IMR-90 (cell line): ENCODE data around the gene ZBTB48. TPM values are rescaled to one million over a fixed set of nuclear protein-coding genes. Genes with fewer than 3 reads are reported as not detected.

ENCODE experiments used
- ATAC-seq: fragments of 200-7000 bp; cut with Tn5 transposase; 2 replicates; pipeline ENCODE4 v1.9.1; 2020; ENCODE audit warnings: low read depth, mild to moderate bottlenecking, moderate library complexity
- BruUV-seq: library from RNA; stranded (reverse); fragments of 400-500 nt; replicated peaks from 2 replicates; lab custom pipeline; 2021; lab: Mats Ljungman, UMichigan
- CTCF ChIA-PET: fragments of 300-600 bp; formaldehyde crosslinking; extraction: SDS; loops from one replicate; lab custom pipeline; 2021; ENCODE audit warnings: antibody characterized with exemption; lab: Yijun Ruan, JAX
- POLR2A ChIA-PET: fragments of 300-600 bp; sonication (Branson Sonifier 250); formaldehyde crosslinking; loops from one replicate; lab custom pipeline; 2022; ENCODE audit warnings: antibody characterized with exemption; ENCODE audit not compliant: unreplicated experiment; lab: Charles Lee
- DNase-seq: peaks from one replicate; pipeline ENCODE4 v3.0.0; 2013
- H2AFZ ChIP-seq: replicated peaks from 2 replicates; pipeline ENCODE3; 2013; ENCODE audit warnings: low read length, mild to moderate bottlenecking; ENCODE audit not compliant: poor library complexity
- H2AK5ac ChIP-seq: 2 replicates; pipeline ENCODE4 v1.6.1; 2013; ENCODE audit warnings: low read depth, low read length, inconsistent platforms
- H2AK9ac ChIP-seq: replicated peaks from 2 replicates; pipeline ENCODE3; 2013; ENCODE audit warnings: mild to moderate bottlenecking, low read depth, low read length, moderate library complexity; ENCODE audit not compliant: poor library complexity
- H2BK120ac ChIP-seq: 2 replicates; pipeline ENCODE4 v1.6.1; 2013; ENCODE audit warnings: low read depth, low read length, inconsistent platforms
- H2BK15ac ChIP-seq: 3 replicates; pipeline ENCODE4 v1.6.1; 2013; ENCODE audit warnings: low read depth, low read length, inconsistent platforms
- H2BK20ac ChIP-seq: 2 replicates; pipeline ENCODE4 v1.6.1; 2013; ENCODE audit warnings: low read depth, mild to moderate bottlenecking, inconsistent platforms, low read length, moderate library complexity
- H2BK5ac ChIP-seq: 2 replicates; pipeline ENCODE4 v1.6.1; 2013; ENCODE audit warnings: mild to moderate bottlenecking, low read depth, low read length, inconsistent platforms; ENCODE audit not compliant: poor library complexity, severe bottlenecking
- H3K14ac ChIP-seq: replicated peaks from 2 replicates; pipeline ENCODE4 v1.6.1; 2013; ENCODE audit warnings: low read depth, low read length, inconsistent platforms
- H3K18ac ChIP-seq: 2 replicates; pipeline ENCODE4 v1.6.1; 2013; ENCODE audit warnings: low read depth, low read length, control low read depth
- H3K23ac ChIP-seq: 2 replicates; pipeline ENCODE4 v1.6.1; 2013; ENCODE audit warnings: low read depth, low read length, inconsistent platforms
- H3K27ac ChIP-seq: 2 replicates; pipeline ENCODE4 v1.5.1; 2013; ENCODE audit warnings: mild to moderate bottlenecking, control low read depth, low read length; ENCODE audit not compliant: insufficient read depth
- H3K27me3 ChIP-seq: 2 replicates; pipeline ENCODE4 v1.6.1; 2013; ENCODE audit warnings: low read length; ENCODE audit not compliant: control insufficient read depth, insufficient read depth
- H3K36me3 ChIP-seq: 2 replicates; pipeline ENCODE4 v1.6.1; 2013; ENCODE audit warnings: low read length, mixed read lengths; ENCODE audit not compliant: control insufficient read depth, insufficient read depth
- H3K4ac ChIP-seq: 2 replicates; pipeline ENCODE4 v1.6.1; 2013; ENCODE audit warnings: low read depth, low read length, inconsistent platforms
- H3K4me1 ChIP-seq: 2 replicates; pipeline ENCODE4 v1.6.1; 2013; ENCODE audit warnings: low read length, mixed read lengths; ENCODE audit not compliant: control insufficient read depth, insufficient read depth
- H3K4me2 ChIP-seq: 2 replicates; pipeline ENCODE4 v1.6.1; 2013; ENCODE audit warnings: low read depth, mild to moderate bottlenecking, control low read depth, low read length, moderate library complexity
- H3K4me3 ChIP-seq: 2 replicates; pipeline ENCODE4 v1.5.1; 2013; ENCODE audit warnings: low read depth, mild to moderate bottlenecking, control low read depth, low read length, moderate library complexity; ENCODE audit not compliant: insufficient read depth
- H3K56ac ChIP-seq: 2 replicates; pipeline ENCODE4 v1.6.1; 2013; ENCODE audit warnings: low read length, inconsistent platforms; ENCODE audit not compliant: insufficient read depth; ENCODE audit errors: extremely low read depth
- H3K79me1 ChIP-seq, 2 experiments: 2 replicates each; pipeline ENCODE4 v1.6.1; 2013; ENCODE audit warnings: low read length in 2 of 2, inconsistent platforms in 1 of 2, low read depth in 1 of 2
- H3K9ac ChIP-seq: 2 replicates; pipeline ENCODE4 v1.6.1; 2013; ENCODE audit warnings: low read depth, low read length, control low read depth
- H3K9me1 ChIP-seq: 2 replicates; pipeline ENCODE4 v1.6.1; 2013; ENCODE audit warnings: low read length, inconsistent platforms; ENCODE audit not compliant: insufficient read depth
- H3K9me3 ChIP-seq: 2 replicates; pipeline ENCODE4 v1.6.1; 2013; ENCODE audit warnings: low read length; ENCODE audit not compliant: control insufficient read depth, insufficient read depth
- H4K20me1 ChIP-seq: 2 replicates; pipeline ENCODE4 v1.6.1; 2013; ENCODE audit warnings: low read length, inconsistent platforms; ENCODE audit not compliant: insufficient read depth
- H4K5ac ChIP-seq: 2 replicates; pipeline ENCODE4 v1.6.1; 2013; ENCODE audit warnings: mild to moderate bottlenecking, low read depth, low read length, control low read depth
- H4K8ac ChIP-seq, 2 experiments: 2 replicates each; pipeline ENCODE4 v1.6.1; 2013; ENCODE audit warnings: low read depth in 2 of 2, low read length in 2 of 2, control low read depth in 1 of 2, inconsistent platforms in 1 of 2
- H4K91ac ChIP-seq: 2 replicates; pipeline ENCODE4 v1.6.1; 2013; ENCODE audit warnings: low read depth, low read length, inconsistent platforms; ENCODE audit not compliant: insufficient read depth
- CEBPB ChIP-seq: IDR thresholded peaks from 2 replicates; pipeline ENCODE4 v1.6.1; 2012; ENCODE audit warnings: low read depth, low read length, improper control_type of control experiment
- CHD1 ChIP-seq: IDR thresholded peaks from 2 replicates; pipeline ENCODE4 v1.6.1; 2012; ENCODE audit warnings: low read depth, low read length, improper control_type of control experiment
- MAFK ChIP-seq: IDR thresholded peaks from 2 replicates; pipeline ENCODE4 v1.6.1; 2012; ENCODE audit warnings: low read depth, low read length, improper control_type of control experiment
- MAZ ChIP-seq: IDR thresholded peaks from 2 replicates; pipeline ENCODE4 v1.6.1; 2012; ENCODE audit warnings: low read depth, mild to moderate bottlenecking, low read length, improper control_type of control experiment, moderate library complexity, borderline replicate concordance
- MXI1 ChIP-seq: IDR thresholded peaks from 2 replicates; pipeline ENCODE4 v1.6.1; 2012; ENCODE audit warnings: low read depth, mild to moderate bottlenecking, low read length, moderate library complexity, borderline replicate concordance
- POLR2A ChIP-seq: IDR thresholded peaks from 2 replicates; pipeline ENCODE4 v1.6.1; 2012; ENCODE audit warnings: mild to moderate bottlenecking, low read depth, low read length
- RAD21 ChIP-seq: IDR thresholded peaks from 2 replicates; pipeline ENCODE4 v1.6.1; 2012; ENCODE audit warnings: low read length, improper control_type of control experiment
- RFX5 ChIP-seq: IDR thresholded peaks from 2 replicates; pipeline ENCODE4 v1.8.0; 2012; ENCODE audit warnings: low read depth, mild to moderate bottlenecking, low read length, moderate library complexity
- SMC3 ChIP-seq: fragments of 150-350 bp; IDR thresholded peaks from 2 replicates; pipeline ENCODE4 v1.6.1; 2016; ENCODE audit warnings: low read depth, mild to moderate bottlenecking, antibody characterized with exemption, low read length, moderate library complexity
- WGBS, 2 experiments: methylation state at CpG; one replicate each; pipeline versions ENCODE4 v1.1.5 to v1.1.7; 2013; ENCODE audit warnings: missing lambda C conversion rate in 2 of 2; ENCODE audit not compliant: insufficient read length in 1 of 2; ENCODE audit errors: extremely low coverage in 2 of 2; 5-methylcytosine and 5-hydroxymethylcytosine counted together
- dilution Hi-C: fragments of 300-500 bp; cut with HindIII; formaldehyde crosslinking; loops from one replicate; pipeline ENCODE4 v1.14.3; 2018; ENCODE audit warnings: low sequenced_read_pairs; ENCODE audit not compliant: unreplicated experiment
- in situ Hi-C: fragments of 300-500 bp; cut with MboI; formaldehyde crosslinking; loops from 3 replicates; pipeline ENCODE4 v1.14.3; 2019; ENCODE audit warnings: low sequenced_read_pairs, inconsistent platforms, mixed read lengths
- intact Hi-C: fragments of 100-400 bp; cut with micrococcal nuclease; formaldehyde crosslinking; loops from 2 replicates; pipeline ENCODE4 v1.10.0; 2022
- polyA plus RNA-seq, 3 experiments: library from polyadenylated mRNA; depleted of rRNA; stranded (reverse); fragments of >200 nt; gene quantifications; 2 replicates each; pipeline ENCODE4 v1.2.3, GENCODE V29; 2012; ENCODE audit warnings: low replicate concordance in 1 of 3
- total RNA-seq: library from RNA; depleted of rRNA; stranded (reverse); fragments of >200 nt; gene quantifications from 2 replicates; pipeline ENCODE4 v1.2.3, GENCODE V29; 2012
- TF ChIP-seq, protein P1 (sequence below): fragments of 150-350 bp; IDR thresholded peaks from 2 replicates; pipeline ENCODE4 v1.6.1; 2016; ENCODE audit warnings: low read depth, mild to moderate bottlenecking, low read length, moderate library complexity, borderline replicate concordance
- TF ChIP-seq, protein P2 (sequence below): conservative IDR thresholded peaks from 2 replicates; pipeline ENCODE4 v1.5.1; 2012; ENCODE audit warnings: mild to moderate bottlenecking, low read depth, low read length, improper control_type of control experiment

Gene ZBTB48
- total and polyA plus RNA-seq, 2 of the 4 experiments (the other 2 are of a cell fraction) = 9.3 to 17.5 TPM

DNA sequence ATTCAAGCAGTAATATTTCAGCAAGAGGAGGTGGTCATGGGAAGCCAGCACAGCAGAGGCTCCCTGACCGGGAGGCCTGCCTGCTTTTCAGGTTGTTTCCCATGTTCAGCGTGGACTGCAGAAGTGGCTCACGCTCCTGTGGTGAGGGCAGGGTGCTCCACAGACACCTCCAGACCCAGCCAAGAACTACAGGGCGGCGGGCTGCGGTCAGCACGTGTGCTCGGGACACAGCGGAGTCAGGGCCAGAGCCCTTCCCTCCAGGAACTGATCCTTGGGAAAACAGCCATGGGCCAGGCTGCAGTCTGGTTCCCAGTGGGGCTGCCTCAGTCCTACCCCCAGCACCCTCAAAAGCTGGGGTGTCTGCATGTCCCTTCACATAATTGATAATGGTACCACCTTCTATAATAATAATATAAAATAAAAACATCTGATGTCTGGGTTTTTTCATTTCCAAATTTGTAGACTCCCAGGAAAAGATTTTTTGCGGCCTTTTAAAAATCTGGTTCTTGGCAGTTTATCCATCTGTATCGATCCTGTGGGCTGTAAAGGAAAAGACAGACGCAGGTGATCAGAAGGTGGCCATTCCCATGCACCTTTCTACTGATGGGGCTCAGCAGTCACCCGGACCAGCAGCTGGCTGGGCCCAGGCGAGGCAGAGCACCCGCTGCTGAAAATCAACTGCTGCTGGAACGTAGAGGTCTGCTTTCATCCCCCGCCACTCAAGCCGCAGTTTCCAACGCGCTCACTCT lies 55.5 kb downstream of the ZBTB48 start:
- Histone ChIP-seq H3K4ac (no peak overlapping the region), H4K8ac (no peak overlapping the region), H2BK5ac (no peak overlapping the region), H3K9me1 (peaks cover 2% of the 10 kb centered on the region; the same call in 1 of the 2 replicates), H2BK15ac (no peak overlapping the region), H3K23ac (no peak overlapping the region), H4K5ac (no peak overlapping the region), H2BK120ac (no peak overlapping the region), H3K9me3 (no peaks in the 10 kb centered on the region), H3K79me1 (peaks cover 0 to 14% of the 10 kb centered on the region in 2 experiments; a peak in 2 of 4 replicates), H3K18ac (no peak overlapping the region), H3K36me3 (peaks cover 63% of the 10 kb centered on the region), H3K9ac (no peak overlapping the region), H2AK5ac (no peak overlapping the region), H4K91ac (no peak overlapping the region), H3K4me1 (peaks cover 2% of the 10 kb centered on the region; the same call in 1 of the 2 replicates), H3K4me3 (no peak overlapping the region), H3K4me2 (no peak overlapping the region), H3K56ac (no peak overlapping the region), H2AK9ac (peak overlapping the region; percentile 77), H2BK20ac (no peak overlapping the region), H4K20me1 (peaks cover 11% of the 10 kb centered on the region; the same call in 1 of the 2 replicates), H3K27ac (no peak overlapping the region), H3K27me3 (no peaks in the 10 kb centered on the region), H3K14ac (no peak overlapping the region), H2AFZ (no peak overlapping the region)
- no TSS peak for BruUV-seq
- no peak for TF ChIP-seq POLR2A
- no peak for TF ChIP-seq MXI1
- no peak for TF ChIP-seq CEBPB
- TF ChIP-seq, protein P1, sequence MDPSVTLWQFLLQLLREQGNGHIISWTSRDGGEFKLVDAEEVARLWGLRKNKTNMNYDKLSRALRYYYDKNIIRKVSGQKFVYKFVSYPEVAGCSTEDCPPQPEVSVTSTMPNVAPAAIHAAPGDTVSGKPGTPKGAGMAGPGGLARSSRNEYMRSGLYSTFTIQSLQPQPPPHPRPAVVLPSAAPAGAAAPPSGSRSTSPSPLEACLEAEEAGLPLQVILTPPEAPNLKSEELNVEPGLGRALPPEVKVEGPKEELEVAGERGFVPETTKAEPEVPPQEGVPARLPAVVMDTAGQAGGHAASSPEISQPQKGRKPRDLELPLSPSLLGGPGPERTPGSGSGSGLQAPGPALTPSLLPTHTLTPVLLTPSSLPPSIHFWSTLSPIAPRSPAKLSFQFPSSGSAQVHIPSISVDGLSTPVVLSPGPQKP = no peak
- TF ChIP-seq MAFK = no peak
- TF ChIP-seq RFX5 = no peak
- TF ChIP-seq, protein P2, sequence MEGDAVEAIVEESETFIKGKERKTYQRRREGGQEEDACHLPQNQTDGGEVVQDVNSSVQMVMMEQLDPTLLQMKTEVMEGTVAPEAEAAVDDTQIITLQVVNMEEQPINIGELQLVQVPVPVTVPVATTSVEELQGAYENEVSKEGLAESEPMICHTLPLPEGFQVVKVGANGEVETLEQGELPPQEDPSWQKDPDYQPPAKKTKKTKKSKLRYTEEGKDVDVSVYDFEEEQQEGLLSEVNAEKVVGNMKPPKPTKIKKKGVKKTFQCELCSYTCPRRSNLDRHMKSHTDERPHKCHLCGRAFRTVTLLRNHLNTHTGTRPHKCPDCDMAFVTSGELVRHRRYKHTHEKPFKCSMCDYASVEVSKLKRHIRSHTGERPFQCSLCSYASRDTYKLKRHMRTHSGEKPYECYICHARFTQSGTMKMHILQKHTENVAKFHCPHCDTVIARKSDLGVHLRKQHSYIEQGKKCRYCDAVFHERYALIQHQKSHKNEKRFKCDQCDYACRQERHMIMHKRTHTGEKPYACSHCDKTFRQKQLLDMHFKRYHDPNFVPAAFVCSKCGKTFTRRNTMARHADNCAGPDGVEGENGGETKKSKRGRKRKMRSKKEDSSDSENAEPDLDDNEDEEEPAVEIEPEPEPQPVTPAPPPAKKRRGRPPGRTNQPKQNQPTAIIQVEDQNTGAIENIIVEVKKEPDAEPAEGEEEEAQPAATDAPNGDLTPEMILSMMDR = no peak
- TF ChIP-seq RAD21 = no peak
- no peak for TF ChIP-seq SMC3
- TF ChIP-seq MAZ = no peak
- TF ChIP-seq CHD1 = no peak
- WGBS, 2 experiments = 91% methylated on average over 4 of the region's 20 CpGs; no CpG with 5 or more reads in 1 of the 2 experiments
- DNase-seq (no peak), ATAC-seq (no peak)
- ChIA-PET CTCF (no interaction called here), POLR2A (no interaction called here)
- intact Hi-C loops (loop anchor here (5.0 kb wide), 1 partner anchor 1012 kb away; no protein-coding TSS in a partner anchor), in situ Hi-C loops (no loop called here), dilution Hi-C loops (no loop called here)
